GM12872 (cell line): ENCODE measurements around the gene GLIS1.

Source experiments
- CTCF ChIP-seq: IDR thresholded peaks from 3 replicates; pipeline ENCODE4 v1.5.1; 2011; ENCODE audit warnings: low read depth, mild to moderate bottlenecking, low read length, moderate library complexity; ENCODE audit not compliant: insufficient read depth

The GLIS1 gene

GRCh38 chr1:53656747-53657530 lies 82.0 kb downstream of the GLIS1 start:
- TF ChIP-seq CTCF = no peak

GRCh38 chr1:53655931-53656746 lies 82.8 kb downstream of the GLIS1 start:
- no peak for TF ChIP-seq CTCF

- TF ChIP-seq CTCF = no peak
Observed at GRCh38 chr1:53654216-53655210, 84.5 kb downstream of the GLIS1 start.

GRCh38 chr1:53653631-53654030 lies 85.3 kb downstream of the GLIS1 start:
- TF ChIP-seq CTCF = no peak

- TF ChIP-seq CTCF = no peak
Observed at GRCh38 chr1:53653200-53653575, 85.8 kb downstream of the GLIS1 start.

GRCh38 chr1:53652441-53653199 lies 86.3 kb downstream of the GLIS1 start:
- TF ChIP-seq CTCF = no peak
